HCT116 (cell line): ENCODE data around the gene EIF6.
A peak's percentile ranks its signal among the peaks of the same experiment; 100 is the strongest.
"Not testable (repeated sequence)": the region's sequence is repeated elsewhere in the genome, so short reads cannot be mapped to it uniquely, and the experiment has no call there.

Source experiments
- CTCF ChIP-seq, 3 experiments: fragments of 200-600 bp in 1 of 3; sonication (generic) in 1 of 3; IDR thresholded peaks in 2 of 3; conservative IDR thresholded peaks in 1 of 3; 2 replicates each; pipeline ENCODE4 v1.5.1; 2012 to 2017; ENCODE audit warnings: low read depth in 2 of 3, low read length in 2 of 3, antibody characterized with exemption in 1 of 3, borderline replicate concordance in 1 of 3, control low read depth in 1 of 3, mild to moderate bottlenecking in 1 of 3, mixed read lengths in 1 of 3, mixed run types in 1 of 3, moderate library complexity in 1 of 3; ENCODE audit not compliant: insufficient read depth in 1 of 3
- EZH2 ChIP-seq: fragments of 200-600 bp; sonication (generic); IDR thresholded peaks from 2 replicates; pipeline ENCODE4 v1.6.1; 2017; ENCODE audit warnings: antibody characterized with exemption, mixed run types
- JUND ChIP-seq: IDR thresholded peaks from 2 replicates; pipeline ENCODE4 v1.6.1; 2012
- POLR2A ChIP-seq: IDR thresholded peaks from 2 replicates; pipeline ENCODE4 v1.7.0; 2011; ENCODE audit warnings: borderline replicate concordance; ENCODE audit not compliant: insufficient read depth, insufficient read length; ENCODE audit errors: extremely low read depth
- POLR2AphosphoS5 ChIP-seq: IDR thresholded peaks from 2 replicates; pipeline ENCODE4 v1.6.1; 2011; ENCODE audit warnings: mild to moderate bottlenecking, low read depth, low read length, moderate library complexity
- RAD21 ChIP-seq: IDR thresholded peaks from 2 replicates; pipeline ENCODE4 v1.6.1; 2012; ENCODE audit warnings: low read depth, mild to moderate bottlenecking
- REST ChIP-seq: IDR thresholded peaks from 2 replicates; pipeline ENCODE4 v1.6.1; 2012; ENCODE audit warnings: low read depth
- SIN3A ChIP-seq: IDR thresholded peaks from 2 replicates; pipeline ENCODE4 v1.6.1; 2012; ENCODE audit warnings: low read depth
- SP1 ChIP-seq: IDR thresholded peaks from 2 replicates; pipeline ENCODE4 v1.6.1; 2012; ENCODE audit warnings: low read depth
- YY1 ChIP-seq: IDR thresholded peaks from 2 replicates; pipeline ENCODE4 v1.6.1; 2011; ENCODE audit warnings: low read length, low read depth, moderate library complexity, mild to moderate bottlenecking; ENCODE audit not compliant: insufficient replicate concordance; ENCODE audit errors: extremely low read depth

- not testable (repeated sequence) for TF ChIP-seq JUND, YY1, SP1, EZH2, REST, SIN3A, RAD21, POLR2A, POLR2AphosphoS5
- TF ChIP-seq CTCF (IDR thresholded peaks at IDR 0.05 in 2 of 3, conservative IDR thresholded peaks at IDR 0.05 in 1 of 3; ENCODE audit: borderline replicate concordance in 1 of 3, insufficient read depth in 1 of 3, low read depth in 2 of 3, low read length in 2 of 3) = peak in 2 of 3 experiments; percentile 17 to 26; a peak in 2 of 6 replicates
These were observed 21.6 kb downstream of the EIF6 start for GRCh38 chr20:35262731-35263531.
